GDM1 (cell line): ENCODE data around the gene ARNT2.
"Not testable (repeated sequence)": the region's sequence is repeated elsewhere in the genome, so short reads cannot be mapped to it uniquely, and the experiment has no call there.

Experiments
- DNase-seq: peaks from one replicate; lab custom pipeline; 2025; lab: John Stamatoyannopoulos, UW

ARNT2 gene

DNA sequence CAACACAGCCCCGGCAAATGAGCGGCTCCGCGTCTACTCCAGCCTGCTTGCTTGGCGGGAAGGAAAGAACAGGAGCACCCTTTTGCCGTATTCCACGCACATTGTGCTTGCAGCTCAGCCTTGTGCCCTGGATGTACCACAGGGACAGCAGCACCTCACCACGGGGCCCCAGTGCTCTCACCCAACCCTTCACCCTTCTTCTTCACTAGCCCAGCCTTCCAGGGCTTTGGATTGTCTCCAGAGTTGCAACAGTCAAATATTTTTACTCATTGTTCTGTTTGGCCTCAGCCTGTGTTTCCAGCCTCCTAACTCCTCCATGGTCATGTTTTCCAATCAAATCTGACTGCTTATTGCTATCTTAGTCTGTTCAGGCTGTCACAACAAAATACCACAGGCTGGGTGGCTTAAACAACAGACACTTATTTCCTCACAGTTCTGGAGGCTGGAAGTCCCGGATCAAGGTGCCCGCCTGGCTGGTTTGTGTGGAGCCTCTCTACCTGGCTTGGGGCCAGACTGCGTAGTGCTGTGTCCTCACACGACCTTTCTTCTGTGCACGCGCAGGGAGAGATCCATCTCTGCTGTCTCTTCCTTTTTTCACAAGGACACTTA, 211.7 kb downstream of the ARNT2 start:
- no peak for DNase-seq

DNA sequence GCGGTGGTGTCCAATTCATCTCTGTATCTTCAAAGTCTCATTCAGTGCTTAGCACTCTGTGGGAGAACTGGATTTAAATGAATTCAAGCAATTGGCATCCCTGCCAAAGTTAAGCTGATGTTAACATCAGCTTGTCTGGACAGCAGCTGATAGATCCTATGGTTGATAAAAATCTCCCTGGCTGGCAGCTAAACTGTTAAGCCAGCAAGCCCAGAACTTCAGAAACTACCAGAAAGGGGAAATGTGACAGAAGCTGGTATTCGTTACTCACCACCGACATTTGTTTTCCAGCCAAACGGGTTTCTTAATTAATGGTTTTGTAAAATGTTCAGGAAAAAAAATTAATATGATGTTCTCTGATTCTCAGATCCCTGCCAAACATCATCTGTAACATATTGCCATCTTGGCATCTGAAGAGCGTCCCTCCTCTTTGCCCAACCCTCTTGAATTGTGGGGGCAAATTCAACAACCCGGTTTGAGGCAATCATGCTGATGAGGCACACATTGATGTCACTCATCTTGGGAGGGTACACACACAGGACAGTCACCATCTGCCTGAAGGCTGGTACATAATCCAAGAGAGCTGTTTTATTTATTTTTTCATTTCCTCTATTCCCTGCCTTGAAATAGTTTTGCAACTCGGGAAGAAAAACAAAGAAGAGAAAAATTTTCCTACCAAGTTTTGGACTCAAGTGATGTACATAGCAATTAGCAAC, 214.7 kb downstream of the ARNT2 start:
- no peak for DNase-seq

DNA sequence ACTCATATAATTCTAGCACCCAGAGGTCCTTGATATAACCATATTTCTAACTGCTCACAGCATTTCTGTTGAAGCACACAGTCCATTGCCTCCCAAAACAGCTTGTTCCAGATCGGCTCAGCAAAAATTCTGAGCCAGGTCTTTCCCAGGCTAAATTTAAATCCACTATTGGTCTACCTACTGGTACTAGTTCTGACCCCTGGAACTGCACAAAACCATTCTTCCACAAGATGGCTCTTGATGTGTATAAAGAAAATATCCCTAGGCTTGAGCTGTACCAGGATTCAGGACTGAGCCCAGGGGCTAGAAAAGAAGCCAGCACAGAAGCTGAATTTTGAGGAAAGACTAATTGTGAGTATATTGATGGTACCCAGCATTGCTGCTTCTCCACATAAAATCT, 215.5 kb downstream of the ARNT2 start:
- DNase-seq = no peak

DNA sequence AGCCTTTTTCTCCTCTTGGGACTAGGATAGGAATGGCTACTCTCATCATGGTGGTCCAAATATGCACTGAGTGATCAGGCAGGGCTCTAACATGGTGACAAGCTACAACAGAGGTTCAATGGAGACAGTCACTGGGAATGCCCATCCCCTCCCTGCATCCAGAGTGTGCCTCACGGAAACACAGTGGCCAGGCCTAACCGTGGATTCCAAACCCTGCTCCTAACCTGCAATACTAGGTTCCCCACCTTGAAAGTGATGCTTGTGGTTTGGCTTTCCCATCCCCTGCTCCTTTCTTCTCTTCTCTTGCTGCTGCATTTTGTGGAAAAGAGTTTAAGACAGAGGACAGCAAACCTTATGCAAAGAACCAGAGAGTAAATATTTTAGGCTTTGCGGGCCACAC, 216.0 kb downstream of the ARNT2 start:
- no peak for DNase-seq

DNA sequence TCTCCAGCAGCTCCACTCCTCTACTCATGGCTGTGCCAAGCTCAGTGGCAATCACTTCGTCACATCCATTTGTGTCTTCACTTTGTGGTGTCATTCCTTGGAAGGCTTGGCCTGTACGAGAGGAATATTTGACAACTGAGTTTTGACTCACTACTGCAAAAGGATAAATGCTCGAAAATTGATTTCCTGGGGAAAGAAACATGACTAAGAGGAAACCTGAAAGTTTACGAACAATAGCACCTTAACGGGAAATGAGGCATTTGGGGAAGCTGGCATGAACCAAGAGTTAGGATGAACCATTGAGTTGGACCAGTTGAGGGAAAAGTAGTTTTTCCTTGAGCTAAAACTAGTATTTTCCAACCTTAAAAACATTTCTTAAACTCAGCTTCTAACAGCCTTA, 216.7 kb downstream of the ARNT2 start:
- DNase-seq = no peak

DNA sequence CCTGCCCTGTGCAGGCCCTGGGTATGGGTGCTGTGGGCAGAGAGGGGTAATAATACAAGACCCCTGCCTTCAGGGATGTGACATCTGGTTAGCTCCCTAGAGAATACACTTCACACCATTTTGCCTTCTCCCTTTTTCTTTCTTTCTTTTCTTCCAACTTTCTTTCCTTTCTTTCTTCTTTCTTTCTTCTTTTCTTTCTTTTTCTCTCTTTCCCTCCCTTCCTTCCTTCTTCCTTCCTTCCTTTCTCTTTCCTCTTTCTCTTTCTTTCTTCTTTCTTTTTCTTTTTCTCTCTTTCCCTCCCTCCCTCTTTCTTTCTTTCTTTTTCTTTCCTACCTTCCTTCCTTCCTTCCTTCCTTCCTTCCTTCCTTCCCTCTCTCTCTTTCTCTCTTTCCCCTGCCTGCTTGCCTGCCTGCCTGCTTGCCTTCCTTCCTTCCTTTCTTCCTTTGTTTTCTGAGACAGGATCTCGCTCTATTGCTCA, 222.5 kb downstream of the ARNT2 start:
- no peak for DNase-seq

DNA sequence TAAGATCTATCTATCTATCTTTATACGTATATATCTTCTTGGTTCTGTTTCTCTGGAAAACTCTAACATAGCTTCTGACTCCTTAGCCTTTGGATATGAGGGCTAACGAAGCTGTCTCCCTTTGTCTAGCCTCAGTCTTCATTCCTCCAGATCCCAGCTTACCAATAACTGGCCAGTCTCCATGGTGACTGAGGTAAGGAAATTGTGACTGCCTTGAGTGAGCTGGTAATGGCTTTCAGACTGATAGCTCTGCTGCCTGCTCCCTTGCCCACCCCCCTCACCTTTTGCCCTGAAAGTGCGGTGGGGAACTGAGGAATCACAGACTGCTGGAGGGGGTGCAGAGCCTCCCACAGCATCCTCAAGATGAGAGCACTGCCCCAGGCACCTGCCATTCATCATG, 225.2 kb downstream of the ARNT2 start:
- no peak for DNase-seq

DNA sequence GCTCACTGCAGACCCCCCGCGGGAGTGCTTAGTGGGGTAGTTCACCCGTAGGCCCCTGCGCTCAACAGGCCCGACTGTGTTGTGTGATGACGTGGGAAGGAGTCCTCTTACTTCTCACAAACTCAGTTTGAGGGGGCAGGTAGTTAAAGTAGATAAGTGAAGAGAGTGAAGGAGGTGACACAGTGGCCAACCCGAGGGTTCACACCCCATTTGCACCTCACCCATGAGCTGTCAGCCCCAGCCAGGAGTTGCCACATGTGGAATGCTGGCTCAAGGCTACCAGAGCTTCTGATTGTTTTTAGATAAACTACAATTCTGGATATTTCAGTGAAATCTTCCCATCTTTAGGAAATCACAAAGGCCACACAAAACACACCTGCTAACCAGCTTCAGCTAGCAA, 226.8 kb downstream of the ARNT2 start:
- DNase-seq = no peak

DNA sequence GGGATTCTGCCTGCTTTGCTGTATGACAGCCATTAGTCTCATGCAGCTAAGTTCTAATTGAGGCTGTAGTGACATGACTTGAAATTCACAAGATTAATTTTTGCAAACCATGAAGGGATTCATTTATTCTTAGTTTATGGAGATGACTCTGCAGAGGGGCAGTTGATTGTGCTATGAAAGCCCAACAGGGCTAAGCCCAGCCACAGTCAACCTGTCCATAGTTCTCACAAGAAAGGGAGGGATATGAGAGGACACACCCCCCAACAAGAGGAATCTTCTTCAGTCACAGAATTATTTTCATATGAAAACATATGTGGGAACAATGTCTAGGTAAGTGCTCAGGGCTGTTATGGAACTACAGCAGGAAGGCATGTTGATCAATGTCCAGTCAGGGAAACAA, 229.0 kb downstream of the ARNT2 start:
- no peak for DNase-seq

DNA sequence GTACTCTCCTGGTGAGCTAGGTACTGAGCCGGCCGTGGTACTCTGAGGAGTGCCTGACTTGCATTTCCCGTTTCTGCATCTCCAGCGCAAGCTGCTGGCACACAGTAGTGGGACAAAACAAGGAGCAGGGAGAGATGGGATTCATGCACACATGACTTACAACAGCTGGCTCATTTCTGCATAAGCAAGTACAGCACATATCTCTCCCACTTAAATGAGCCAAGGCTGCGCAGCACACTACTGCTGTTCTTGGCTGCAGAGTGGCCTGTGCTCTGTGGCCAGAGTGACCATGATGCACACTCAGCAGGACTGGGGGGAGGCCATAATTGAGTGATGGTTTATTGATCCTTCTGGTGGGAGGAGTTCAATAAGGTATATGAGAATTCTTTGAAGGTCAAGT, 231.8 kb downstream of the ARNT2 start:
- no peak for DNase-seq

DNA sequence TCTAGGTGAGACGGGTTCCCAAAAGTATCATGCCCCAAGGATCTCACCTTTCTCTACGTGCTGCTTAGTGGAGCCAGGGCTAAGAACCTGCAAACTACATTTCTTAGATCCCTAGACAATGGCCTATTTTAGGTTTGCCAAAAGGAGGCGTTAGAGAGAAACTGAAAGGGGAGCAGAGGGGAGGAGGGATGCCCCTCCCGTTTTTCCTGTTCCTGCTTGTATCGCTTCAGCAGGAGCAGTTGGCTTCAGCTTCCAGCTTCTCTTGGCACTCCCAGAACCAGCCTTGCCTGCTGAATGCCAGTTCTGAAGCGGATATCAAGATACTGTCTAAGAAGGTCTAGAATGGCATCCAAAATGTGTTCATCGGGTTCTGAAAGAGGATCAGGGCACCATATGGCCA, 232.5 kb downstream of the ARNT2 start:
- no peak for DNase-seq

DNA sequence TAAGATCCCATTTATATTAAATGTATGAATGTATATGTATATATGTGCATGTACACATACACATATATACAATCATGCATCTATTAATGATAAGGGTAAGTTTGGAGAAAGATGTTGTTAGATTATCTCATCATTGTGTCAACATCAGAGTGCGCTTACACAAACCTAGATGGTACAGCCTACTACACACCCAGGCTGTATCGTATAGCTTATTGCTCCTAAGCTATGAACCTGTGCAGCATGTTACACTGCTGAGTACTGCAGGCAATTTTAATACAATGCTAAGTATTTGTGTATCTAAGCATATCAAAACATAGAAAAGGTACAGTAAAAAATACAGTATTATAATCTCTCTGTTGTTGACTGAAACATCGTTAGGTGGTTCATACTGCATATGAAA, 233.6 kb downstream of the ARNT2 start:
- no peak for DNase-seq

DNA sequence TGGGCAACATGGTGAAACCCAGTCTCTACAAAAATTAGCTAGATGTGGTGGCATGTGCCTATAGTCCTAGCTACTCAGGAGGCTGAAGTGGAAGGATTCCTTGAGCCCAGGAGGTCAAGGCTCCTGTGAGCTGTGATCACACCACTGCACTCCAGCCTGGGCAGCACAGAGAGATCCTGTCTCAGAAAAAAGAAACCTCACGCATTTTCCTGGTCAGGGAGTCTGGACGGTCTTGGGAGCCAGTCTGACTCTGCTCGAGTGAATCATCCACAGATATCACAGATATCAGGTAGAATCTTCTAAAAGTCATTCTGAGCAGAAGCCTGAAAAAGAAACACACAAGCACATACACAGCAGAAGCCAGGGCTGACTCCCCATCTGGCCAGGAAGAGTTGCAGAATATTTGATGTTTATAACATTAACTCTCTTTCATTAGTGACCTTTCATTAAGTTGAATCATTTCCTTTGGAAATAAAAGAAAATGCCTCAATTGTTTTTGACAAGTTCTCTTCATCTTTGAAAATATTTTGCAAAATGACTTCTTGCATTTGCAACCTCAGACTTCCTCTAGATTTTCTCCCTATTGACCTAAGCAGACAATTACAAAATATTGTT, 234.5 kb downstream of the ARNT2 start:
- DNase-seq = no peak

DNA sequence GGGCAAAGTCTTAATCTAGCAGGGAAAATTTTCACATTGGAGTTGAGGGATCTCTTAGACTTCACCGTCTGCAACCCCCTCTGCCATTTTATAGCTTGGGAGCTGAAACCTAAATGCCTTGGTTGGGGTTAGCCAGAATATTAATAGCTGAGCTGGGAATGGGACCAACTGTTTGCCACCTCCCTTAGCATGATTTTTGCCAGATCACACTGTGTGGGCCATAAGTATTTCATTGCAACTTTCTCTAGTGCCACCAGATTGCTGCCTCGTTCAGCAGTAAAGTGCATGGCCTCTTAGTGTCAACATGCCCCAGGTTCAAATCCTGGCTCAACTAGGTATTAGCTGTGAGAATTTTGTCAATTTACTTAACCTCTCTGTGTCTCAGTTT, 235.0 kb downstream of the ARNT2 start:
- DNase-seq = no peak

DNA sequence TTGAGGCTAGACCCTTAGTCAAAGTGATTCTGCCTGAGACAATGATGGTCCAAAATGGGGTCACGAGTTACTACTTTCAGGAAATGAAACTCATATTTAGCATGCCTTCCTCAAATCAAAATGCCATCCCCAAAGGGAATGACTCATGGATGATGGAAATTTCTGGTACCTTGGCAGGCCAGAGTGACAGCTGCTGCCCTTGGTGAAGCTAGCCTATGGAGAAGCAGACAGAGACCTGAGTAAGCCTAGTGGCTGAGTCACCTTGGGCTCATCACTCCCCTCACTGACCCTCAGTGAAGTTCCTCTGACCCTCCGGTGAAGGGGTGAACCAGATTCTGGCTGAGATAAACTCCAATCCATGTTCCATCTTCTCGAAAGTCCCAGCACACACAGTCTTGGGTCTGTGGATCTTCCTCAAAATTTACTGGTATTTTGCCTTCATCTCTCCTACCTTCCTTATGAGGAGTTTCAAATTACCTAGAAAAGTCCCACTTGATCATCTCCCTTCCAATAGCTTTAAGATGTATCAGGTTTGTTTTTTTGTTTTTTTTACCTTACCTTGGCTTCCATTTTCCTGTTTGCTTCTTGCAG, 236.4 kb downstream of the ARNT2 start:
- no peak for DNase-seq

DNA sequence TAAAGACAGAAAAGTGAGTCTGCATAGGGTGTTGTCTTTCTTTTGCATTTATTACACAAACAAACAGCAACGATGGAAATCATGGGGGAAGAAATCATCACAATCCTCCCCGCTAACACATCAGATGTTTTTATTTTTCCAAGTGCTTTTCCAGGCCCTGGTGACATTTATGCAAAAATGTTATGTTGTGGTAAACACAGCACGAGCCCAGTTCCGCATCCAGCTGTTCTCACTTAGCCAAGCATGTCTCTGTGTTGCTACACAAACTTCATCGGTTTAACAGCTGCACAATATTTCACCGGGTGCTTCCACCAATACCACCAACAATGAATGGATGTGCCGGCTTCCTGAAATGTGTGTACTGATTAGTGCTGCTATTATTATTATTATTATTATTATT, 237.2 kb downstream of the ARNT2 start:
- no peak for DNase-seq

DNA sequence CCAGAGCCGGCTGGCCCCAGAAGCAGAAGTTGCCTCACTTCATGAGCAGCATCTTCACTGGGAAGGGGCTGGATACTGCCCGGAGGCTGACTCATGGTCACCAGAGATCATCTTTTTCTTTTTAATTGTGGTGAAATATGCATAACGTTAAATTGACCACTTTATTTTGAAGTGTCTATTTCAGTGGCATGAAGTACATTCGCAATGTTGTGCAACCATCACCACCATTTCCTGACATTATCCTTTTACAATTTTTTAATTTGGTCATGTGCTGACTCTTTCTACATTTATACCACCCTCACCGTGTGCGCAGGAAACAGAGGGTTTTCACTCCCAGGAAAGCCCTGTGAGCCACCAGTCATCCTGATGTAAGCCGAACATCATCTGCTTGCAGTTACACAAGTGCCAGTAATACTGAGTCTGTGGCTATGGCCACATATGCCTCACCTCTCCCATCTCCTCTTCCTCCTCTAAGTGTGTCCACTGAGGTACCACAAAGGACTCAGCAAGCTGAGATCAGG, 239.3 kb downstream of the ARNT2 start:
- no peak for DNase-seq

DNA sequence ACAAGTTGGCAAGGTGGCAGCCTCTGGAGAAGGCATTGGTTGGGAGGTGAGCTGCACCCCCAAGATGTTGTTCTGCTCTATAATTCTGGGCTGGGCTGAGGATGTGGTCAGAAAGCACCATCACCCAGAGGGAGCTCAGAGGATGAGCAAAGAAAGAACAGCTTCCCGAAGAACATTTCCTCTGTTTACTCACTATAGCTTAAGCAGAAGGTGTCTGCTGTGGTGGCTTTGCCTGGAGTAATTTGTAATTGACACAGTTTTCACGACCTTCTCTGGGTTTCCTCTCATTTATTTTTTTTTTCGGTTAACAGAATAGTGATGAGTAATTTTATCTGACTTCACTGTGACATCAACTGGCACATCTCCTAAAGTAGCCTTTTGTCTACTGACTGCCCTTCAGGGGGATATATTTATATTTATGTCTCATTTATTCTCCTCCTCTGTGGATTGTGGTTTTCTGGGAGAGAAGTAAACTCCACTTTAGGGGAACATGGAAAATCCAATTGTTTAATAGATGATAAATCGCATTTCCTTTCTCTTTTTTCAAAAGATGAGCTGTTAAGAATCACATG, 241.4 kb downstream of the ARNT2 start:
- DNase-seq = no peak

DNA sequence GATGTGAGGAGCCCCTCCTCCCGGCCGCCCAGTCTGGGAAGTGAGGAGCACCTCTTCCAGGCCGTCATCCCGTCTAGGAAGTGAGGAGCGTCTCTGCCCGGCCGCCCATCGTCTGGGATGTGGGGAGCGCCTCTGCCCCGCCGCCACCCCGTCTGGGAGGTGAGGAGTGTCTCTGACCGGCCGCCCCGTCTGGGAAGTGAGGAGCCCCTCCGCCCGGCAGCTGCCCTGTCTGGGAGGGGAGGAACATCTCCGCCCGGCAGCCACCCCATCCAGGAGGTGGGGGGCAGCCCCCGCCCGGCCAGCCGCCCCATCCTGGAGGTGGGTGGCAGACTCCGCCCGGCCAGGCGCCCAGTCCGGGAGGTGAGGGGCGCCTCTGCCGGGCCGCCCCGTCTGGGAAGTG, 243.2 kb downstream of the ARNT2 start:
- DNase-seq = not testable (repeated sequence)
